GM12878 (cell line): ENCODE data around the gene TMEM176B. TPM values are rescaled to one million over a fixed set of nuclear protein-coding genes. Genes with fewer than 3 reads are reported as not detected.

Experiments
- ATAC-seq: fragments of 200-7000 bp; cut with Tn5 transposase; 3 replicates; pipeline ENCODE4 v1.9.1; 2020; ENCODE audit warnings: mild to moderate bottlenecking, moderate library complexity
- BruUV-seq: library from RNA; stranded (reverse); fragments of 400-500 nt; replicated peaks from 2 replicates; lab custom pipeline; 2021; lab: Mats Ljungman, UMichigan
- CTCF ChIA-PET: fragments of 300-600 bp; sonication (Branson Sonifier 250); formaldehyde crosslinking; extraction: SDS; loops from one replicate; lab custom pipeline; 2021; ENCODE audit warnings: inconsistent platforms; lab: Yijun Ruan, JAX
- POLR2A ChIA-PET: fragments of 350-600 bp; formaldehyde crosslinking; extraction: SDS; loops from one replicate; lab custom pipeline; 2021; ENCODE audit warnings: inconsistent platforms; lab: Charles Lee
- RAD21 ChIA-PET: fragments of 300-600 bp; sonication (Branson Sonifier 250); formaldehyde crosslinking; loops from one replicate; lab custom pipeline; 2023; ENCODE audit warnings: antibody characterized with exemption; ENCODE audit not compliant: unreplicated experiment; lab: Charles Lee
- SMC1A ChIA-PET: fragments of 300-600 bp; sonication (Branson Sonifier 250); formaldehyde crosslinking; loops from one replicate; lab custom pipeline; 2023; ENCODE audit not compliant: unreplicated experiment, uncharacterized antibody; lab: Charles Lee
- DNase-seq: peaks from one replicate; pipeline ENCODE4 v3.0.0-alpha.2; 2011; ENCODE audit warnings: low read depth, low spot score
- FAIRE-seq: peaks from 3 replicates; lab custom pipeline; 2011; peaks lifted over from hg19 to GRCh38; lab: Jason Lieb, UNC
- H2AFZ ChIP-seq: 2 replicates; pipeline ENCODE4 v1.6.0; 2011; ENCODE audit warnings: low read depth, low read length, control low read depth; ENCODE audit not compliant: control insufficient read depth
- H3K27ac ChIP-seq: 2 replicates; pipeline ENCODE4 v1.5.1; 2011; ENCODE audit warnings: control low read depth; ENCODE audit not compliant: control insufficient read depth, insufficient read depth
- H3K27me3 ChIP-seq, 2 experiments: replicated peaks in 1 of 2; 2 replicates each; pipeline versions ENCODE4 v1.6.0 to v1.6.1; 2011; ENCODE audit warnings: low read length in 1 of 2; ENCODE audit not compliant: control insufficient read depth in 2 of 2, insufficient read depth in 2 of 2
- H3K36me3 ChIP-seq, 2 experiments: 2 replicates each; pipeline ENCODE4 v1.5.1; 2011; ENCODE audit warnings: low read length in 1 of 2; ENCODE audit not compliant: control insufficient read depth in 2 of 2, insufficient read depth in 2 of 2
- H3K4me1 ChIP-seq: 2 replicates; pipeline ENCODE4 v1.6.1; 2011; ENCODE audit warnings: mild to moderate bottlenecking, low read length, moderate library complexity, mixed read lengths; ENCODE audit not compliant: control insufficient read depth, insufficient read depth
- H3K4me2 ChIP-seq: 2 replicates; pipeline ENCODE4 v1.6.0; 2011; ENCODE audit warnings: control low read depth; ENCODE audit not compliant: control insufficient read depth, insufficient read depth
- H3K4me3 ChIP-seq: fragments of 200-600 bp; sonication (generic); 2 replicates; pipeline ENCODE4 v1.5.1; 2016
- H3K79me2 ChIP-seq: 2 replicates; pipeline ENCODE4 v1.6.0; 2011; ENCODE audit warnings: low read length; ENCODE audit not compliant: control insufficient read depth, insufficient read depth
- H3K9ac ChIP-seq: 2 replicates; pipeline ENCODE4 v1.8.0; 2011; ENCODE audit warnings: low read length, control low read depth, mixed read lengths; ENCODE audit not compliant: control insufficient read depth, insufficient read depth
- H3K9me3 ChIP-seq: replicated peaks from 3 replicates; pipeline ENCODE4 v1.5.1; 2011; ENCODE audit warnings: mild to moderate bottlenecking, low read length; ENCODE audit not compliant: control insufficient read depth, insufficient read depth
- H4K20me1 ChIP-seq: 2 replicates; pipeline ENCODE4 v1.6.0; 2011; ENCODE audit not compliant: control insufficient read depth, insufficient read depth
- BCL3 ChIP-seq: IDR thresholded peaks from 2 replicates; pipeline ENCODE4 v1.6.1; 2011; ENCODE audit warnings: borderline replicate concordance, low read depth, mild to moderate bottlenecking, moderate library complexity, low read length; ENCODE audit not compliant: insufficient read depth, poor library complexity, severe bottlenecking
- BHLHE40 ChIP-seq, 2 experiments: fragments of 450-650 bp in 1 of 2; IDR thresholded peaks; 2 replicates each; pipeline ENCODE4 v1.6.1; 2011 to 2017; ENCODE audit warnings: low read depth in 2 of 2, borderline replicate concordance in 1 of 2, improper control_type of control experiment in 1 of 2, low read length in 1 of 2, mild to moderate bottlenecking in 1 of 2
- CBFB ChIP-seq: IDR thresholded peaks from 2 replicates; pipeline ENCODE4 v1.6.1; 2016; ENCODE audit warnings: antibody characterized with exemption, low read depth
- E2F8 ChIP-seq: fragments of 450-650 bp; IDR thresholded peaks from 2 replicates; pipeline ENCODE4 v1.6.1; 2018; ENCODE audit warnings: mild to moderate bottlenecking, low read depth, moderate library complexity; ENCODE audit not compliant: partially characterized antibody
- FOXM1 ChIP-seq: IDR thresholded peaks from 2 replicates; pipeline ENCODE4 v1.6.1; 2012; ENCODE audit warnings: low read depth, mild to moderate bottlenecking, inconsistent platforms, low read length, moderate library complexity
- IKZF2 ChIP-seq, 2 experiments: fragments of 450-650 bp; IDR thresholded peaks; 2 replicates each; pipeline ENCODE4 v1.6.1; 2017; ENCODE audit warnings: mild to moderate bottlenecking in 2 of 2, moderate library complexity in 2 of 2
- JUND ChIP-seq: IDR thresholded peaks from 2 replicates; pipeline ENCODE4 v1.6.1; 2012; ENCODE audit warnings: low read depth, mild to moderate bottlenecking, low read length, improper control_type of control experiment, moderate library complexity
- MEF2B ChIP-seq: fragments of 450-650 bp; IDR thresholded peaks from 2 replicates; pipeline ENCODE4 v1.6.1; 2018; ENCODE audit warnings: mild to moderate bottlenecking, moderate library complexity; ENCODE audit not compliant: partially characterized antibody, poor library complexity, severe bottlenecking
- MXI1 ChIP-seq: fragments of 150-350 bp; IDR thresholded peaks from 2 replicates; pipeline ENCODE4 v1.6.1; 2011; ENCODE audit warnings: low read depth, mild to moderate bottlenecking, inconsistent platforms, low read length, improper control_type of control experiment
- PML ChIP-seq: IDR thresholded peaks from 2 replicates; pipeline ENCODE4 v1.6.1; 2012; ENCODE audit warnings: low read length, inconsistent platforms
- RFX5 ChIP-seq: IDR thresholded peaks from 2 replicates; pipeline ENCODE4 v1.6.1; 2011; ENCODE audit warnings: low read depth, low read length, improper control_type of control experiment
- SMAD1 ChIP-seq: fragments of 450-650 bp; IDR thresholded peaks from 2 replicates; pipeline ENCODE4 v1.6.1; 2018; ENCODE audit warnings: mild to moderate bottlenecking, low read depth; ENCODE audit not compliant: partially characterized antibody
- SMAD5 ChIP-seq: IDR thresholded peaks from 2 replicates; pipeline ENCODE4 v1.6.1; 2016; ENCODE audit warnings: antibody characterized with exemption, low read depth
- TARDBP ChIP-seq: IDR thresholded peaks from 2 replicates; pipeline ENCODE4 v1.6.1; 2016; ENCODE audit warnings: borderline replicate concordance
- ZZZ3 ChIP-seq: IDR thresholded peaks from 2 replicates; pipeline ENCODE4 v1.6.1; 2011; ENCODE audit warnings: low read depth; ENCODE audit not compliant: control insufficient read depth, insufficient read length
- WGBS: methylation state at CpG from one replicate; pipeline ENCODE4 v1.1.6; 2016; ENCODE audit warnings: low lambda C conversion rate; ENCODE audit not compliant: insufficient replicate concordance, insufficient coverage; ENCODE audit errors: missing lambda C conversion rate; 5-methylcytosine and 5-hydroxymethylcytosine counted together
- in situ Hi-C: fragments of 300-500 bp; cut with MboI; formaldehyde crosslinking; loops from 9 replicates; pipeline ENCODE4 v1.14.3; 2018; ENCODE audit warnings: mixed read lengths
- intact Hi-C: fragments of 100-400 bp; cut with micrococcal nuclease; formaldehyde crosslinking; loops from one replicate; pipeline ENCODE4 v1.14.2; 2022; ENCODE audit not compliant: unreplicated experiment
- polyA plus RNA-seq, 11 experiments: library from polyadenylated mRNA; depleted of rRNA in 4 of 11; unstranded in 6 of 11; stranded (reverse) in 5 of 11; fragments of >200 nt; fragmentation: Nextera tagmentation in 4 of 11; fragmentation: Illumina TruSeq in 1 of 11; extraction: Ambion mirVana in 4 of 11; extraction: Trizol in 1 of 11; gene quantifications; 1 replicate in 1 of 11; 2 replicates in 10 of 11; pipeline versions ENCODE4 v1.2.1 to v1.2.3, GENCODE V29; 2011 to 2016; ENCODE audit warnings: inconsistent platforms in 2 of 11, missing spikeins in 2 of 11, low read depth in 1 of 11
- total RNA-seq, 4 experiments: library from RNA; depleted of rRNA in 3 of 4; stranded (reverse); fragments of >200 nt in 3 of 4; fragmentation: Illumina TruSeq in 1 of 4; extraction: Trizol in 1 of 4; gene quantifications; 2 replicates each; pipeline versions ENCODE4 v1.2.1 to v1.2.3, GENCODE V29; 2013 to 2021

The TMEM176B gene
- total and polyA plus RNA-seq, 10 of the 15 experiments (the other 5 are each of a cell fraction or from before 2014, with no cell fraction given): 0.05 to 0.40 (median 0.20) TPM; not detected in 4

- DNase-seq (no peak), FAIRE-seq (no peak), ATAC-seq (no peak)
- H3K4me2 ChIP-seq: no peak overlapping the region
- WGBS: 23% methylated on average over 10 of the region's 10 CpGs
- no peaks in the 10 kb centered on the region for H3K36me3 ChIP-seq
- RAD21 ChIA-PET: no interaction called here
- BruUV-seq: no TSS peak
- no peaks in the 10 kb centered on the region; the same call in 2 of the 3 replicates for H3K9me3 ChIP-seq
- TF ChIP-seq ZZZ3: no peak
- no peak for TF ChIP-seq TARDBP
- TF ChIP-seq PML: no peak
- no peak for TF ChIP-seq MXI1
- no peak for TF ChIP-seq E2F8
- no peak for TF ChIP-seq BHLHE40 (IDR thresholded peaks at IDR 0.05; ENCODE audit: borderline replicate concordance in 1 of 2, low read depth in 2 of 2, low read length in 1 of 2)
- TF ChIP-seq JUND: no peak
- no peak for TF ChIP-seq SMAD5
- no peak for TF ChIP-seq BCL3
- TF ChIP-seq MEF2B: no peak
- no peak for TF ChIP-seq RFX5
- TF ChIP-seq CBFB: no peak
- TF ChIP-seq FOXM1: no peak
- no peak for TF ChIP-seq IKZF2 (IDR thresholded peaks at IDR 0.05)
- no peak for TF ChIP-seq SMAD1
- CTCF ChIA-PET: interaction anchor here (1.6 kb wide), 1 partner anchor 25 kb away, joined by 4 read pairs; no protein-coding TSS in a partner anchor
- H4K20me1 ChIP-seq: no peaks in the 10 kb centered on the region
- no peak overlapping the region for H3K27ac ChIP-seq
- H3K4me3 ChIP-seq: no peak overlapping the region
- no peak overlapping the region for H3K9ac ChIP-seq
- intact Hi-C loops (no loop called here), in situ Hi-C loops (no loop called here)
- POLR2A ChIA-PET: no interaction called here
- SMC1A ChIA-PET: no interaction called here
- no peaks in the 10 kb centered on the region for H3K79me2 ChIP-seq
- no peak overlapping the region for H2AFZ ChIP-seq
- peaks cover 8 to 14% of the 10 kb centered on the region in 2 experiments; a peak in 3 of 4 replicates for H3K27me3 ChIP-seq
- no peaks in the 10 kb centered on the region for H3K4me1 ChIP-seq
Measured at GRCh38 chr7:150803161-150803860, 3.1 kb upstream of the TMEM176B start.
